Tibial nerve (tissue), 3 donors: ENCODE results near the gene TXNRD3.

Source experiments
- CTCF ChIP-seq, 5 experiments: fragments of 200-600 bp in 3 of 5; fragments of 450-650 bp in 2 of 5; sonication (generic) in 3 of 5; IDR thresholded peaks; one replicate each; pipeline ENCODE4 v1.5.1; 2016 to 2019; ENCODE audit warnings: antibody characterized with exemption in 5 of 5, mild to moderate bottlenecking in 3 of 5, moderate library complexity in 2 of 5
- POLR2A ChIP-seq, 2 donors: fragments of 450-650 bp; IDR thresholded peaks; one replicate each; pipeline ENCODE4 v1.6.1; 2017; ENCODE audit warnings: antibody characterized with exemption in 2 of 2, mild to moderate bottlenecking in 2 of 2, moderate library complexity in 2 of 2

- TF ChIP-seq CTCF (IDR thresholded peaks at IDR 0.05) (no peak), POLR2A (IDR thresholded peaks at IDR 0.05) (no peak)
Measured at GRCh38 chr3:126668450-126669401, 13.8 kb upstream of the TXNRD3 start.
